HEK293 (cell line): Measurements from ENCODE around the gene TNFAIP1.

Experiments
- CTCF ChIA-PET: fragments of 350-600 bp; formaldehyde crosslinking; extraction: SDS; loops from one replicate; lab custom pipeline; 2021; ENCODE audit warnings: antibody characterized with exemption; lab: Yijun Ruan, JAX
- POLR2A ChIA-PET: fragments of 300-600 bp; formaldehyde crosslinking; extraction: SDS; loops from one replicate; lab custom pipeline; 2020; ENCODE audit warnings: antibody characterized with exemption, inconsistent platforms; lab: Yijun Ruan, JAX
- H3K27ac ChIP-seq: fragments of 200-500 bp; sonication (Bioruptor generic); 2 replicates; pipeline ENCODE4 v1.5.1; 2014; ENCODE audit warnings: low read depth, low read length, control low read depth, inconsistent platforms; ENCODE audit errors: extremely low read depth
- H3K36me3 ChIP-seq, 2 experiments: fragments of 200-500 bp in 1 of 2; sonication (Bioruptor generic) in 1 of 2; 1 replicate in 1 of 2; 2 replicates in 1 of 2; pipeline ENCODE4 v1.5.1; 2014 to 2017; ENCODE audit warnings: inconsistent platforms in 2 of 2, low read length in 2 of 2; ENCODE audit not compliant: control insufficient read depth in 2 of 2, insufficient read depth in 1 of 2
- H3K4me1 ChIP-seq: fragments of 200-500 bp; sonication (Bioruptor generic); 2 replicates; pipeline ENCODE4 v1.5.1; 2014; ENCODE audit warnings: mild to moderate bottlenecking, low read length, inconsistent platforms; ENCODE audit not compliant: control insufficient read depth, insufficient read depth
- H3K4me3 ChIP-seq: 2 replicates; pipeline ENCODE4 v1.5.1; 2011; ENCODE audit warnings: low read depth, mild to moderate bottlenecking, control low read depth, low read length, moderate library complexity
- H3K9me3 ChIP-seq: fragments of 200-500 bp; sonication (Bioruptor generic); 2 replicates; pipeline ENCODE4 v1.5.1; 2014; ENCODE audit warnings: low read depth, low read length, inconsistent platforms; ENCODE audit not compliant: control insufficient read depth, insufficient read depth
- BCL11A ChIP-seq: fragments of 450-650 bp; formaldehyde crosslinking; IDR thresholded peaks from 2 replicates; pipeline ENCODE4 v1.5.1; 2016; ENCODE audit warnings: low read depth, missing biosample characterization, missing genetic modification characterization
- BCL11B ChIP-seq: fragments of 450-650 bp; formaldehyde crosslinking; IDR thresholded peaks from 2 replicates; pipeline ENCODE4 v1.5.1; 2016; ENCODE audit warnings: low read depth, missing biosample characterization, missing genetic modification characterization
- CTCF ChIP-seq: fragments of 450-650 bp; formaldehyde crosslinking; IDR thresholded peaks from 2 replicates; pipeline ENCODE4 v1.5.1; 2016; ENCODE audit warnings: missing biosample characterization, missing genetic modification characterization
- GLIS2 ChIP-seq: fragments of 450-650 bp; formaldehyde crosslinking; IDR thresholded peaks from 2 replicates; pipeline ENCODE4 v1.5.1; 2016; ENCODE audit warnings: missing biosample characterization, missing genetic modification characterization
- RBAK ChIP-seq: fragments of 450-650 bp; formaldehyde crosslinking; IDR thresholded peaks from 2 replicates; pipeline ENCODE4 v1.5.1; 2016; ENCODE audit warnings: missing biosample characterization, missing genetic modification characterization
- SCRT2 ChIP-seq: fragments of 450-650 bp; formaldehyde crosslinking; IDR thresholded peaks from 2 replicates; pipeline ENCODE4 v1.5.1; 2016; ENCODE audit warnings: missing biosample characterization, missing genetic modification characterization
- ZNF112 ChIP-seq: fragments of 450-650 bp; formaldehyde crosslinking; IDR thresholded peaks from 2 replicates; pipeline ENCODE4 v1.5.0; 2017; ENCODE audit warnings: missing biosample characterization, missing genetic modification characterization
- ZNF174 ChIP-seq: fragments of 450-650 bp; formaldehyde crosslinking; IDR thresholded peaks from 2 replicates; pipeline ENCODE4 v1.5.0; 2017; ENCODE audit warnings: missing biosample characterization, mild to moderate bottlenecking, missing genetic modification characterization
- ZNF19 ChIP-seq: fragments of 450-650 bp; formaldehyde crosslinking; IDR thresholded peaks from 2 replicates; pipeline ENCODE4; 2016; ENCODE audit warnings: missing biosample characterization, missing genetic modification characterization, low read depth
- ZNF335 ChIP-seq: fragments of 450-650 bp; formaldehyde crosslinking; conservative IDR thresholded peaks from 2 replicates; pipeline ENCODE4 v1.5.1; 2016; ENCODE audit warnings: missing biosample characterization, missing genetic modification characterization
- ZNF350 ChIP-seq: fragments of 450-650 bp; formaldehyde crosslinking; IDR thresholded peaks from 2 replicates; pipeline ENCODE4 v1.5.0; 2017; ENCODE audit warnings: missing biosample characterization, mild to moderate bottlenecking, missing genetic modification characterization
- ZNF362 ChIP-seq: fragments of 450-650 bp; formaldehyde crosslinking; IDR thresholded peaks from 2 replicates; pipeline ENCODE4 v1.5.1; 2016; ENCODE audit warnings: missing biosample characterization, missing genetic modification characterization
- ZNF37A ChIP-seq: fragments of 450-650 bp; IDR thresholded peaks from 2 replicates; pipeline ENCODE4 v1.5.1; 2018; ENCODE audit warnings: missing biosample characterization, missing genetic modification characterization
- ZNF416 ChIP-seq: fragments of 450-650 bp; formaldehyde crosslinking; IDR thresholded peaks from 2 replicates; pipeline ENCODE4 v1.5.1; 2016; ENCODE audit warnings: missing biosample characterization, missing genetic modification characterization
- ZNF488 ChIP-seq: fragments of 450-650 bp; formaldehyde crosslinking; IDR thresholded peaks from 2 replicates; pipeline ENCODE4 v1.5.1; 2016; ENCODE audit warnings: missing biosample characterization, missing genetic modification characterization
- ZNF501 ChIP-seq: fragments of 450-650 bp; formaldehyde crosslinking; IDR thresholded peaks from 2 replicates; pipeline ENCODE4 v1.5.1; 2016; ENCODE audit warnings: missing biosample characterization, missing genetic modification characterization
- ZNF530 ChIP-seq: fragments of 450-650 bp; formaldehyde crosslinking; IDR thresholded peaks from 2 replicates; pipeline ENCODE4 v1.5.1; 2016; ENCODE audit warnings: low read depth, missing biosample characterization, missing genetic modification characterization
- ZNF549 ChIP-seq: fragments of 450-650 bp; IDR thresholded peaks from 2 replicates; pipeline ENCODE4 v1.5.1; 2018; ENCODE audit warnings: missing biosample characterization, missing genetic modification characterization, mild to moderate bottlenecking, inconsistent platforms, moderate library complexity
- ZNF585B ChIP-seq: fragments of 450-650 bp; formaldehyde crosslinking; IDR thresholded peaks from 2 replicates; pipeline ENCODE4 v1.5.1; 2016; ENCODE audit warnings: missing biosample characterization, missing genetic modification characterization
- ZNF658 ChIP-seq: fragments of 450-650 bp; formaldehyde crosslinking; IDR thresholded peaks from 2 replicates; pipeline ENCODE4; 2016; ENCODE audit warnings: missing biosample characterization, missing genetic modification characterization
- ZNF677 ChIP-seq: fragments of 450-650 bp; IDR thresholded peaks from 2 replicates; pipeline ENCODE4 v1.5.0; 2018; ENCODE audit warnings: missing biosample characterization, mild to moderate bottlenecking, missing genetic modification characterization, moderate library complexity
- ZSCAN18 ChIP-seq: fragments of 450-650 bp; formaldehyde crosslinking; IDR thresholded peaks from 2 replicates; pipeline ENCODE4 v1.5.1; 2016; ENCODE audit warnings: missing biosample characterization, missing genetic modification characterization
- ZSCAN5A ChIP-seq: fragments of 450-650 bp; formaldehyde crosslinking; IDR thresholded peaks from 2 replicates; pipeline ENCODE4 v1.5.1; 2016; ENCODE audit warnings: missing biosample characterization, missing genetic modification characterization

TNFAIP1 gene

GRCh38 chr17:28369684-28370034, 34.1 kb downstream of the TNFAIP1 start:
- CTCF ChIA-PET: interaction anchor here (0.5 to 1.5 kb wide), 10 partner anchors 9 to 489 kb away, joined by 3 to 5 read pairs (median 4); no protein-coding TSS in a partner anchor
- POLR2A ChIA-PET: interaction anchor here (1.1 to 7.1 kb wide), 4 partner anchors 11 to 34 kb away, joined by 3 to 66 read pairs (median 9); partner anchors contain the start of genes IFT20, POLDIP2 and TNFAIP1

More at GRCh38 chr17:28369684-28370034, 34.1 kb downstream of the TNFAIP1 start:
- peaks cover 0 to 6% of the 10 kb centered on the region in 2 experiments; a peak in 2 of 3 replicates for H3K36me3 ChIP-seq
- H3K27ac ChIP-seq: no peak overlapping the region
- peaks cover 13% of the 10 kb centered on the region for H3K4me1 ChIP-seq
- no peak overlapping the region for H3K4me3 ChIP-seq
- no peak for TF ChIP-seq ZNF37A (tag by site-specific recombination)
- no peak for TF ChIP-seq ZSCAN18 (tag by site-specific recombination)
- TF ChIP-seq GLIS2 (tag by site-specific recombination): 0 out of 2 replicates have a peak, but pooled peaks have one; percentile 31
- no peak for TF ChIP-seq ZNF112 (tag by site-specific recombination)
- TF ChIP-seq ZNF501: no peak
- TF ChIP-seq ZSCAN5A (tag by site-specific recombination): no peak
- TF ChIP-seq ZNF585B (tag by site-specific recombination): no peak
- no peak for TF ChIP-seq ZNF416
- TF ChIP-seq ZNF19 (tag by site-specific recombination): no peak
- no peak for TF ChIP-seq ZNF677 (tag by site-specific recombination)
- TF ChIP-seq ZNF549: no peak
- TF ChIP-seq BCL11B (tag by site-specific recombination): 0 out of 2 replicates have a peak, but pooled peaks have one; percentile 24
- no peak for TF ChIP-seq ZNF174 (tag by site-specific recombination)
- peak; percentile 25; the same call in 1 of the 2 replicates for TF ChIP-seq CTCF
- TF ChIP-seq ZNF362: no peak
- no peak for TF ChIP-seq ZNF488
- no peak for TF ChIP-seq ZNF335 (tag by site-specific recombination)
- TF ChIP-seq ZNF530 (tag by site-specific recombination): no peak
- no peak for TF ChIP-seq RBAK (tag by site-specific recombination)
- TF ChIP-seq SCRT2 (tag by site-specific recombination): 0 out of 2 replicates have a peak, but pooled peaks have one; percentile 21
- no peak for TF ChIP-seq ZNF658 (tag by site-specific recombination)
- no peak for TF ChIP-seq BCL11A (tag by site-specific recombination)
- no peak for TF ChIP-seq ZNF350 (tag by site-specific recombination)
- no peaks in the 10 kb centered on the region for H3K9me3 ChIP-seq
